HEK293 (cell line): Measurements from ENCODE around the gene BICRAL.

Source experiments
- CTCF ChIA-PET: fragments of 350-600 bp; formaldehyde crosslinking; extraction: SDS; loops from one replicate; lab custom pipeline; 2021; ENCODE audit warnings: antibody characterized with exemption; lab: Yijun Ruan, JAX
- POLR2A ChIA-PET: fragments of 300-600 bp; formaldehyde crosslinking; extraction: SDS; loops from one replicate; lab custom pipeline; 2020; ENCODE audit warnings: antibody characterized with exemption, inconsistent platforms; lab: Yijun Ruan, JAX
- H3K27ac ChIP-seq: fragments of 200-500 bp; sonication (Bioruptor generic); 2 replicates; pipeline ENCODE4 v1.5.1; 2014; ENCODE audit warnings: low read depth, low read length, control low read depth, inconsistent platforms; ENCODE audit errors: extremely low read depth
- H3K36me3 ChIP-seq, 2 experiments: fragments of 200-500 bp in 1 of 2; sonication (Bioruptor generic) in 1 of 2; 1 replicate in 1 of 2; 2 replicates in 1 of 2; pipeline ENCODE4 v1.5.1; 2014 to 2017; ENCODE audit warnings: inconsistent platforms in 2 of 2, low read length in 2 of 2; ENCODE audit not compliant: control insufficient read depth in 2 of 2, insufficient read depth in 1 of 2
- H3K4me1 ChIP-seq: fragments of 200-500 bp; sonication (Bioruptor generic); 2 replicates; pipeline ENCODE4 v1.5.1; 2014; ENCODE audit warnings: mild to moderate bottlenecking, low read length, inconsistent platforms; ENCODE audit not compliant: control insufficient read depth, insufficient read depth
- H3K4me3 ChIP-seq: 2 replicates; pipeline ENCODE4 v1.5.1; 2011; ENCODE audit warnings: low read depth, mild to moderate bottlenecking, control low read depth, low read length, moderate library complexity
- H3K9me3 ChIP-seq: fragments of 200-500 bp; sonication (Bioruptor generic); 2 replicates; pipeline ENCODE4 v1.5.1; 2014; ENCODE audit warnings: low read depth, low read length, inconsistent platforms; ENCODE audit not compliant: control insufficient read depth, insufficient read depth
- BCL6B ChIP-seq: fragments of 450-650 bp; formaldehyde crosslinking; IDR thresholded peaks from 2 replicates; pipeline ENCODE4 v1.5.1; 2017; ENCODE audit warnings: missing biosample characterization, missing genetic modification characterization
- CTCF ChIP-seq: fragments of 450-650 bp; formaldehyde crosslinking; IDR thresholded peaks from 2 replicates; pipeline ENCODE4 v1.5.1; 2016; ENCODE audit warnings: missing biosample characterization, missing genetic modification characterization
- RBAK ChIP-seq: fragments of 450-650 bp; formaldehyde crosslinking; IDR thresholded peaks from 2 replicates; pipeline ENCODE4 v1.5.1; 2016; ENCODE audit warnings: missing biosample characterization, missing genetic modification characterization
- SALL2 ChIP-seq: fragments of 450-650 bp; formaldehyde crosslinking; IDR thresholded peaks from 2 replicates; pipeline ENCODE4 v1.5.0; 2017; ENCODE audit warnings: missing biosample characterization, mild to moderate bottlenecking, missing genetic modification characterization, borderline replicate concordance
- SP2 ChIP-seq: fragments of 450-650 bp; formaldehyde crosslinking; IDR thresholded peaks from 2 replicates; pipeline ENCODE4 v1.5.1; 2016; ENCODE audit warnings: missing biosample characterization, missing genetic modification characterization
- ZBTB49 ChIP-seq: fragments of 450-650 bp; formaldehyde crosslinking; IDR thresholded peaks from 2 replicates; pipeline ENCODE4 v1.5.1; 2016; ENCODE audit warnings: missing biosample characterization, missing genetic modification characterization, low read depth
- ZFHX2 ChIP-seq: fragments of 450-650 bp; formaldehyde crosslinking; conservative IDR thresholded peaks from 2 replicates; pipeline ENCODE4 v1.5.1; 2016; ENCODE audit warnings: missing biosample characterization, missing genetic modification characterization
- ZNF132 ChIP-seq: fragments of 450-650 bp; formaldehyde crosslinking; IDR thresholded peaks from 2 replicates; pipeline ENCODE4 v1.5.1; 2017; ENCODE audit warnings: missing biosample characterization, missing genetic modification characterization, borderline replicate concordance
- ZNF146 ChIP-seq: fragments of 450-650 bp; formaldehyde crosslinking; IDR thresholded peaks from 2 replicates; pipeline ENCODE4 v1.5.1; 2016; ENCODE audit warnings: missing biosample characterization, missing genetic modification characterization
- ZNF155 ChIP-seq: fragments of 450-650 bp; formaldehyde crosslinking; IDR thresholded peaks from 2 replicates; pipeline ENCODE4 v1.5.1; 2016; ENCODE audit warnings: missing biosample characterization, missing genetic modification characterization
- ZNF16 ChIP-seq: fragments of 450-650 bp; formaldehyde crosslinking; IDR thresholded peaks from 2 replicates; pipeline ENCODE4 v1.5.1; 2016; ENCODE audit warnings: low read depth, missing biosample characterization, missing genetic modification characterization
- ZNF221 ChIP-seq: fragments of 450-650 bp; formaldehyde crosslinking; IDR thresholded peaks from 2 replicates; pipeline ENCODE4 v1.5.1; 2017; ENCODE audit warnings: missing biosample characterization, missing genetic modification characterization, borderline replicate concordance
- ZNF239 ChIP-seq: fragments of 450-650 bp; formaldehyde crosslinking; IDR thresholded peaks from 2 replicates; pipeline ENCODE4 v1.5.1; 2016; ENCODE audit warnings: missing biosample characterization, missing genetic modification characterization
- ZNF514 ChIP-seq: fragments of 450-650 bp; formaldehyde crosslinking; IDR thresholded peaks from 2 replicates; pipeline ENCODE4 v1.5.1; 2016; ENCODE audit warnings: missing biosample characterization, missing genetic modification characterization
- ZNF544 ChIP-seq: fragments of 450-650 bp; formaldehyde crosslinking; IDR thresholded peaks from 2 replicates; pipeline ENCODE4 v1.5.0; 2017; ENCODE audit warnings: missing biosample characterization, missing genetic modification characterization
- ZNF621 ChIP-seq: fragments of 450-650 bp; formaldehyde crosslinking; IDR thresholded peaks from 2 replicates; pipeline ENCODE4 v1.5.1; 2017; ENCODE audit warnings: missing biosample characterization, missing genetic modification characterization
- ZNF623 ChIP-seq: fragments of 450-650 bp; formaldehyde crosslinking; IDR thresholded peaks from 2 replicates; pipeline ENCODE4 v1.5.1; 2016; ENCODE audit warnings: missing biosample characterization, missing genetic modification characterization
- ZNF645 ChIP-seq: fragments of 450-650 bp; formaldehyde crosslinking; IDR thresholded peaks from 2 replicates; pipeline ENCODE4; 2016; ENCODE audit warnings: missing biosample characterization, missing genetic modification characterization
- ZNF658 ChIP-seq: fragments of 450-650 bp; formaldehyde crosslinking; IDR thresholded peaks from 2 replicates; pipeline ENCODE4; 2016; ENCODE audit warnings: missing biosample characterization, missing genetic modification characterization
- ZNF664 ChIP-seq: fragments of 450-650 bp; formaldehyde crosslinking; IDR thresholded peaks from 2 replicates; pipeline ENCODE4 v1.5.1; 2016; ENCODE audit warnings: missing biosample characterization, missing genetic modification characterization
- ZNF670 ChIP-seq: fragments of 450-650 bp; formaldehyde crosslinking; IDR thresholded peaks from 2 replicates; pipeline ENCODE4 v1.5.1; 2016; ENCODE audit warnings: missing biosample characterization, missing genetic modification characterization, low read depth
- ZNF707 ChIP-seq: fragments of 450-650 bp; formaldehyde crosslinking; IDR thresholded peaks from 2 replicates; pipeline ENCODE4 v1.5.1; 2016; ENCODE audit warnings: missing biosample characterization, missing genetic modification characterization
- ZNF792 ChIP-seq: fragments of 450-650 bp; formaldehyde crosslinking; IDR thresholded peaks from 2 replicates; pipeline ENCODE4 v1.5.1; 2016; ENCODE audit warnings: missing biosample characterization, missing genetic modification characterization
- ZNF837 ChIP-seq: fragments of 450-650 bp; formaldehyde crosslinking; IDR thresholded peaks from 2 replicates; pipeline ENCODE4 v1.5.1; 2016; ENCODE audit warnings: missing biosample characterization, missing genetic modification characterization
- ZSCAN23 ChIP-seq: fragments of 450-650 bp; formaldehyde crosslinking; IDR thresholded peaks from 2 replicates; pipeline ENCODE4 v1.5.1; 2016; ENCODE audit warnings: missing biosample characterization, missing genetic modification characterization
- TF ChIP-seq, protein P1 (sequence below): fragments of 450-650 bp; formaldehyde crosslinking; IDR thresholded peaks from 2 replicates; pipeline ENCODE4 v1.5.1; 2016; ENCODE audit warnings: missing biosample characterization, missing genetic modification characterization

BICRAL gene

DNA sequence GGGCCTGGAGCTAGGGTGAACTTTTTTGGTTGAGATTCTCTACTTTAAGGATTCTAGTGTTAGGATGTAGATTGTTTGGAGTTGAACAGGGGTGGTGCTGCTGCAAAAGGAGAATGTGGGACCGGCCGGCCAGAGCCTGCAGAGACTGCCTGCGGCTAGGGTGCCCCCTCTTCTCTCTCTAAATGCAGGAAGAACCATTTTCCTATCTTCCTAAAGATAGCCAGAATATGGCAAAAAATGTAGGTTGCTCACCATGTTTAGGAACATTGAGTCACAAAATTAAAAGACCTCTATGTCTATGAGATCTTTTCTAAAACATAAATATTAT is 39.5 kb downstream of the BICRAL start:
- no peak overlapping the region for H3K4me3 ChIP-seq
- POLR2A ChIA-PET: no interaction called here
- no peak overlapping the region for H3K27ac ChIP-seq
- TF ChIP-seq ZNF146 (tag by site-specific recombination) (no peak), SALL2 (tag by site-specific recombination) (no peak), ZFHX2 (tag by site-specific recombination) (no peak), SP2 (no peak), ZNF664 (tag by site-specific recombination) (no peak), ZNF16 (tag by site-specific recombination) (no peak), ZNF239 (tag by site-specific recombination) (no peak), ZNF221 (no peak), ZSCAN23 (tag by site-specific recombination) (no peak), ZNF645 (tag by site-specific recombination) (no peak), ZNF623 (tag by site-specific recombination) (no peak)
- peaks cover 0 to 6% of the 10 kb centered on the region in 2 experiments; a peak in 1 of 3 replicates for H3K36me3 ChIP-seq
- H3K4me1 ChIP-seq: no peaks in the 10 kb centered on the region
- no peaks in the 10 kb centered on the region for H3K9me3 ChIP-seq
- CTCF ChIA-PET: no interaction called here

- TF ChIP-seq ZNF658 (tag by site-specific recombination) (no peak), ZNF514 (tag by site-specific recombination) (no peak), BCL6B (no peak), CTCF (tag by site-specific recombination) (no peak), ZNF670 (tag by site-specific recombination) (no peak), ZNF155 (tag by site-specific recombination) (no peak), RBAK (tag by site-specific recombination) (no peak), ZNF621 (tag by site-specific recombination) (no peak), ZNF837 (tag by site-specific recombination) (no peak), ZNF792 (no peak), ZNF132 (tag by site-specific recombination) (no peak), ZBTB49 (tag by site-specific recombination) (no peak), ZNF707 (tag by site-specific recombination) (no peak), ZNF544 (tag by site-specific recombination) (no peak)
- TF ChIP-seq, protein P1, sequence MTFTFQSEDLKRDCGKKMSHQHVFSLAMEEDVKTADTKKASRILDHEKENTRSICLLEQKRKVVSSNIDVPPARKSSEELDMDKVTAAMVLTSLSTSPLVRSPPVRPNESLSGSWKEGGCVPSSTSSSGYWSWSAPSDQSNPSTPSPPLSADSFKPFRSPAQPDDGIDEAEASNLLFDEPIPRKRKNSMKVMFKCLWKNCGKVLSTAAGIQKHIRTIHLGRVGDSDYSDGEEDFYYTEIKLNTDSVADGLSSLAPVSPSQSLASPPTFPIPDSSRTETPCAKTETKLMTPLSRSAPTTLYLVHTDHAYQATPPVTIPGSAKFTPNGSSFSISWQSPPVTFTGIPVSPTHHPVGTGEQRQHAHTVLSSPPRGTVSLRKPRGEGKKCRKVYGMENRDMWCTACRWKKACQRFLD: no peak
- Histone ChIP-seq H3K36me3 (peaks cover 0 to 6% of the 10 kb centered on the region in 2 experiments; a peak in 1 of 3 replicates), H3K4me1 (no peaks in the 10 kb centered on the region), H3K9me3 (no peaks in the 10 kb centered on the region), H3K4me3 (no peak overlapping the region), H3K27ac (no peak overlapping the region)
- ChIA-PET POLR2A (no interaction called here), CTCF (no interaction called here)
These were observed 40.0 kb downstream of the BICRAL start for GRCh38 chr6:42821846-42822245.
